Measurements from ENCODE around the gene PURA. TPM values are rescaled to one million over a fixed set of nuclear protein-coding genes. Genes with fewer than 3 reads are reported as not detected.

PURA gene
- total RNA-seq, 2 donors from 2014 or later, result 41.6 to 44.3 TPM

DNA sequence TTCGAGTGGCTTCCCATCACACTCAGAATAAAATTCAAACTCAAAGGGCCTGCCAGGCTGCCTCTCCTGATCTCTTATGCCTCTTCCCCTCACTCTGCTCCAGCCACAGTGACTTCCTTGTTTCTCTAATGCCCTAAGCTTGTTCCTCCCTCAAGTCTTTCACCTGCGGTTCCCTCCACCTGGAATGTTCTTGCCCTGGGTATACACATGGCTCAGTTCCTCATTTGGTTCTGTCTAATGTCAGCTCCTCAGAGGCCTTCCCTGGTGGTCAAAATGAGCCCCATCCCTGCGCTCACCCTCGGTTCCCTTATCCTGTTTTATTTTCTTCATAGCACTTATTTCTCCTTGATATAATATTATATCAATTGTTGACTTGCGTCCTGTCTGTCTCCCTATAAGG, 48.4 kb downstream of the PURA start:
- peaks cover 4 to 8% of the 10 kb centered on the region in 2 donors for H3K4me1 ChIP-seq (ENCODE audit: control insufficient read depth in 1 of 2, low read depth in 2 of 2)

DNA sequence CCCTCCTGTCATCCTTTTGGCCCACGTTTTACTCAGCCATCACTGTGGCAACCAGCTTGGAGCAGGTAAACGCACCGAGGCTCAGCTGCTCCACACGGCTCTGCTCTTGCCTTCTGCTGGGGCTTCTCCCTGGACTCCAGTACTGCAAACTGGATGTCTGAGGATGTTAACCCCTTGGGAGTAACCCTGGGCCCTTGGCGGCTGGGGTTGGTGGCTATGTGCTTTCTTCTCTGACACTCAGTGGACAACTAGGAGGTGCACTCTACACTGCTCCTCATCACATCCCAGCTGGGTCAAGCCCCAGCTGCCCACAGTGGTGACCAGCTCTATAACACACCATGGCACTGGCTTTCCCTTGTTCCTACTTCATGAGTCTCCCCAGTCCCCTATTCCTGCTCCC, 48.9 kb downstream of the PURA start:
- no peak for ATAC-seq (ENCODE audit: insufficient number of reproducible peaks, low FRiP score, low read depth)
- Histone ChIP-seq H3K9me3 (no peaks in the 10 kb centered on the region), H3K36me3 (no peaks in the 10 kb centered on the region), H3K4me3 (no peak overlapping the region), H3K27ac (no peak overlapping the region), H3K4me1 (ENCODE audit: control insufficient read depth in 1 of 2, low read depth in 2 of 2) (peaks cover 4 to 8% of the 10 kb centered on the region in 2 donors), H3K27me3 (replicated peaks; ENCODE audit: insufficient read depth) (no peaks in the 10 kb centered on the region)
- TF ChIP-seq, protein P1, sequence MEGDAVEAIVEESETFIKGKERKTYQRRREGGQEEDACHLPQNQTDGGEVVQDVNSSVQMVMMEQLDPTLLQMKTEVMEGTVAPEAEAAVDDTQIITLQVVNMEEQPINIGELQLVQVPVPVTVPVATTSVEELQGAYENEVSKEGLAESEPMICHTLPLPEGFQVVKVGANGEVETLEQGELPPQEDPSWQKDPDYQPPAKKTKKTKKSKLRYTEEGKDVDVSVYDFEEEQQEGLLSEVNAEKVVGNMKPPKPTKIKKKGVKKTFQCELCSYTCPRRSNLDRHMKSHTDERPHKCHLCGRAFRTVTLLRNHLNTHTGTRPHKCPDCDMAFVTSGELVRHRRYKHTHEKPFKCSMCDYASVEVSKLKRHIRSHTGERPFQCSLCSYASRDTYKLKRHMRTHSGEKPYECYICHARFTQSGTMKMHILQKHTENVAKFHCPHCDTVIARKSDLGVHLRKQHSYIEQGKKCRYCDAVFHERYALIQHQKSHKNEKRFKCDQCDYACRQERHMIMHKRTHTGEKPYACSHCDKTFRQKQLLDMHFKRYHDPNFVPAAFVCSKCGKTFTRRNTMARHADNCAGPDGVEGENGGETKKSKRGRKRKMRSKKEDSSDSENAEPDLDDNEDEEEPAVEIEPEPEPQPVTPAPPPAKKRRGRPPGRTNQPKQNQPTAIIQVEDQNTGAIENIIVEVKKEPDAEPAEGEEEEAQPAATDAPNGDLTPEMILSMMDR (IDR thresholded peaks at IDR 0.05), result no peak
- DNase-seq (ENCODE audit: low spot score), result no peak

More for the DNA sequence above, 48.4 kb downstream of the PURA start:
- Histone ChIP-seq H3K9me3 (no peaks in the 10 kb centered on the region), H3K36me3 (no peaks in the 10 kb centered on the region), H3K27me3 (replicated peaks; ENCODE audit: insufficient read depth) (no peaks in the 10 kb centered on the region), H3K27ac (no peak overlapping the region), H3K4me3 (no peak overlapping the region)
- no peak for DNase-seq (ENCODE audit: low spot score)
- TF ChIP-seq, protein P1 (IDR thresholded peaks at IDR 0.05), result no peak
- no peak for ATAC-seq (ENCODE audit: insufficient number of reproducible peaks, low FRiP score, low read depth)

DNA sequence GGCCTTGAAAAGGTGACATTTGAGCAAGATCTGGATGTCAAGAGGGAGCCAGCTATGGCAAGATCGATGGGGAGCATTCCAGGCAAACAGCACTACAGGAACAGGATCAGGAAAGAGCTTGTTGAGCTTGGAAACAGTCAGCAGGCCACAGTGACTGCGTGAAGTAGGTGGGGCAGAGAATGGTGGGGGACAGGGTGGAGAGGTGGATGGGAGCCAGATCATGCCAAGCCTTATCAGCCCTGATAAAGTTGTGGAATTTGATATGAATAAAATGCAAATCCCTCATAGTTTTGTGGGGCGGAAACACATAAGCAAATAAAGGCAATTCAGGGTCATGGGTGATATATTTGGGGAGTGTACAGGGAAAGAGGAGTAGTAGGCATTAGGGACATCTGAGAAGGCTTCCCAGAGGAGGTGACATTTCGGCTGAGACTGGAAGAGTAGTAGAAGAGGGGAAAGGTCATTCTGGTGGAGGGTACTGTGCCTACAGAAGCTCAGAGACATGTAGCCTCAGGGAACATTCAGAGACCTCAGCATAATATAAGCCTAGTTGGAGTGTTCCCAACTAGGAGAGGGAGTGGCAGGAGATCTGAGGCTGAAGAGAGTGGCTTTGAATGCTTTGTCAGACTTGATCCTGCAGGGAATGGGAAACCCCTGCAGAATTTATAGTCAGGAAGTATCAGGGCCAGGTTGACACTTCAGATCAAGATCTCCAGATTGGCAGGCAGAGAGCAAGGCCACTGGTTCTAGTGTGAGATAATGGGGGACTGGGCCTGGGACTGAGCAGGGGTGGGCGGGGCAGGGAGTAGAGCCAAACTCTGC, 51.4 kb downstream of the PURA start:
- peaks cover 4 to 8% of the 10 kb centered on the region in 2 donors for H3K4me1 ChIP-seq (ENCODE audit: control insufficient read depth in 1 of 2, low read depth in 2 of 2)
- TF ChIP-seq, protein P1 (IDR thresholded peaks at IDR 0.05), result no peak
- no peaks in the 10 kb centered on the region for H3K9me3 ChIP-seq
- no peak overlapping the region for H3K4me3 ChIP-seq
- DNase-seq (ENCODE audit: low spot score) (no peak), ATAC-seq (ENCODE audit: insufficient number of reproducible peaks, low FRiP score, low read depth) (no peak)
- no peaks in the 10 kb centered on the region for H3K36me3 ChIP-seq
- H3K27me3 ChIP-seq (replicated peaks; ENCODE audit: insufficient read depth), result no peaks in the 10 kb centered on the region
- no peak overlapping the region for H3K27ac ChIP-seq

DNA sequence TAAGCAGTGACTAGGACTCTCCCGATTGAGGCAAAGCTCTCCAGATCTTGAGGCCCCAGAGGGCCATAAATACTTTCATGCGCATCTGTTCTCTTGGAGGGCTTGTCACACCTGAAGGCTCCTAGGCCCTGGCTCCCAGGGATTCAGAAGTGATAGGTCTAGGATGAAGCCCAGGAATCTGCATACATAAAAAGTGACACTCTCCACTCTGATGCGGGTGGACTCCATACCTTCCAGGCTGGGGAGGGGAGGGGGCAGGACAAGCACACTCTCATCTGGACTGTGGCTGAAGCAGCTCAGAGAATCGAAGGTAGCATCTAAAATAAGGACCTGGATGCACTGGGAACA, 52.0 kb downstream of the PURA start:
- Histone ChIP-seq H3K27me3 (replicated peaks; ENCODE audit: insufficient read depth) (no peaks in the 10 kb centered on the region), H3K4me3 (no peak overlapping the region), H3K9me3 (no peaks in the 10 kb centered on the region), H3K4me1 (ENCODE audit: control insufficient read depth in 1 of 2, low read depth in 2 of 2) (peaks cover 4 to 8% of the 10 kb centered on the region in 2 donors), H3K36me3 (no peaks in the 10 kb centered on the region), H3K27ac (no peak overlapping the region)
- ATAC-seq (ENCODE audit: insufficient number of reproducible peaks, low FRiP score, low read depth) (no peak), DNase-seq (ENCODE audit: low spot score) (no peak)
- TF ChIP-seq, protein P1 (IDR thresholded peaks at IDR 0.05), result no peak

DNA sequence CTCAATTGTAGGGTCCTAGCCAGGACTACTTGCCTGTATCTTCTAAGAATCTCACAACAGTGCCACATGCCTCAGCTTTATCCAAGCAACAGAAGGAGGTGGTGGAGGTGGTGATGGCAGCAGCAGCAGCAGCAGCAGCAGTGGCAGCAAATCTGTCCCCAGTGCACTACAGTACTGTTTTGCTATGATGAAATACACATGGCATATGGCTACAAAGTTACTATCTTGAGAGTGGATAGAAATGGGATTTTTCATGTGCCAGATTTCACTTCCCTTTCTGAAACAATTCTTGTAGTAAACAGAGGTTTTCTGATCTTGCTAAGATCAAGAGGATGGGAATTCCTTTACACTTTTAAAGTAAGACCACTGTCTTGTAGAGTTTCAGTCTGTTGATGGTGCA, 53.0 kb downstream of the PURA start:
- TF ChIP-seq, protein P1 (IDR thresholded peaks at IDR 0.05), result no peak
- no peak for ATAC-seq (ENCODE audit: insufficient number of reproducible peaks, low FRiP score, low read depth)
- no peak overlapping the region for H3K27ac ChIP-seq
- no peaks in the 10 kb centered on the region for H3K9me3 ChIP-seq
- H3K4me3 ChIP-seq, result no peak overlapping the region
- peaks cover 4 to 8% of the 10 kb centered on the region in 2 donors for H3K4me1 ChIP-seq (ENCODE audit: control insufficient read depth in 1 of 2, low read depth in 2 of 2)
- DNase-seq (ENCODE audit: low spot score), result no peak
- no peaks in the 10 kb centered on the region for H3K27me3 ChIP-seq (replicated peaks; ENCODE audit: insufficient read depth)
- no peaks in the 10 kb centered on the region for H3K36me3 ChIP-seq

Data from thoracic aorta (tissue), 2 donors.